Caco-2 (cell line): ENCODE measurements around the gene MZB1. TPM values are rescaled to one million over a fixed set of nuclear protein-coding genes. Genes with fewer than 3 reads are reported as not detected.
A peak's percentile ranks its signal among the peaks of the same experiment; 100 is the strongest.

ENCODE experiments used
- BruUV-seq: library from RNA; stranded (reverse); fragments of 400-500 nt; replicated peaks from 2 replicates; lab custom pipeline; 2021; lab: Mats Ljungman, UMichigan
- CTCF ChIA-PET: fragments of 300-600 bp; sonication (Branson Sonifier 250); formaldehyde crosslinking; loops from one replicate; lab custom pipeline; 2022; ENCODE audit warnings: antibody characterized with exemption; lab: Charles Lee
- POLR2A ChIA-PET: fragments of 300-600 bp; sonication (Branson Sonifier 250); formaldehyde crosslinking; loops from one replicate; lab custom pipeline; 2022; ENCODE audit warnings: antibody characterized with exemption; lab: Charles Lee
- DNase-seq, 2 experiments: peaks; one replicate each; pipeline versions ENCODE4 v3.0.0 to v3.0.0-alpha.2; 2020 to 2022
- H3K27me3 ChIP-seq: replicated peaks from 2 replicates; pipeline ENCODE4 v1.6.0; 2011; ENCODE audit warnings: low read length; ENCODE audit not compliant: control insufficient read depth, insufficient read depth
- H3K36me3 ChIP-seq: 2 replicates; pipeline ENCODE4 v1.5.1; 2011; ENCODE audit warnings: low read length; ENCODE audit not compliant: control insufficient read depth, insufficient read depth
- H3K4me1 ChIP-seq: fragments of 250-450 bp; sonication (Bioruptor Pico); 2 replicates; pipeline ENCODE4 v1.5.1; 2020; ENCODE audit warnings: mild to moderate bottlenecking
- H3K4me3 ChIP-seq: 2 replicates; pipeline ENCODE4 v1.5.1; 2011; ENCODE audit warnings: low read depth, mild to moderate bottlenecking, control low read depth, low read length
- H3K9me3 ChIP-seq: fragments of 250-450 bp; sonication (Bioruptor Pico); 2 replicates; pipeline ENCODE4 v1.5.1; 2020; ENCODE audit warnings: mild to moderate bottlenecking, moderate library complexity
- H3K27ac Mint-ChIP-seq: one replicate; pipeline ENCODE4 v1.8.0; 2022; ENCODE audit warnings: mixed read lengths; ENCODE audit not compliant: unreplicated experiment
- H3K27me3 Mint-ChIP-seq: one replicate; pipeline ENCODE4 v1.8.0; 2022; ENCODE audit warnings: mixed read lengths; ENCODE audit not compliant: insufficient read depth, unreplicated experiment
- H3K36me3 Mint-ChIP-seq: one replicate; pipeline ENCODE4 v1.8.0; 2022; ENCODE audit warnings: mild to moderate bottlenecking, mixed read lengths; ENCODE audit not compliant: insufficient read depth, unreplicated experiment
- H3K4me1 Mint-ChIP-seq: one replicate; pipeline ENCODE4 v1.8.0; 2022; ENCODE audit warnings: low read depth, mixed read lengths; ENCODE audit not compliant: unreplicated experiment
- H3K4me3 Mint-ChIP-seq: one replicate; pipeline ENCODE4 v1.8.0; 2022; ENCODE audit warnings: mild to moderate bottlenecking, moderate library complexity, mixed read lengths; ENCODE audit not compliant: unreplicated experiment
- H3K9me3 Mint-ChIP-seq: one replicate; pipeline ENCODE4 v1.8.0; 2022; ENCODE audit warnings: mixed read lengths; ENCODE audit not compliant: unreplicated experiment
- intact Hi-C: fragments of 100-400 bp; cut with micrococcal nuclease; formaldehyde crosslinking; loops from one replicate; pipeline ENCODE4 v1.10.0; 2022; ENCODE audit not compliant: unreplicated experiment
- total RNA-seq: library from RNA; stranded (reverse); gene quantifications from 2 replicates; pipeline ENCODE4 v1.2.3, GENCODE V29; 2022
- TF ChIP-seq, protein P1 (sequence below), 2 experiments: fragments of 200-600 bp in 1 of 2; IDR thresholded peaks; 1 replicate in 1 of 2; 2 replicates in 1 of 2; pipeline versions ENCODE4 v1.5.1 to v1.8.0; 2011 to 2022; ENCODE audit warnings: antibody characterized with exemption in 1 of 2, control low read depth in 1 of 2, inconsistent platforms in 1 of 2, low read depth in 1 of 2, low read length in 1 of 2, mild to moderate bottlenecking in 1 of 2, moderate library complexity in 1 of 2; ENCODE audit not compliant: insufficient read depth in 1 of 2, severe bottlenecking in 1 of 2, unreplicated experiment in 1 of 2

Gene MZB1
- total RNA-seq, 1 experiment from 2014 or later, result not detected

DNA sequence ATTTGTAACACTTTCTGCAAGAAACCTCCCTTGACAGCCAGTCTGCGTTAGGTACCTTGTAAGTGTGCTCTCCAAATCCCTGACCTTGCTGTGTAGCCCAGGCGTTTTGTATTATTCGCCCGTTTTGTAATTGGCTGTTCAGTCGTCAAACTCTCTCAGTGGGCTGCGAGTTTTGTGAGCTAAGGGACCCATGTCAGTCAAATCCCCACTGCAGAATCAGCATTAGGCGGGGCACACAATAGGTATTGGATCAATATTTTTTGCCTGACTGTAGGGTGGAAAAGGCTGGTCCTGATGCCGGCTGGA, 48.9 kb upstream of the MZB1 start:
- no TSS peak for BruUV-seq
- Histone ChIP-seq H3K9me3 (no peaks in the 10 kb centered on the region), H3K36me3 (no peaks in the 10 kb centered on the region), H3K27me3 (no peaks in the 10 kb centered on the region), H3K4me3 (peak overlapping the region; percentile 94), H3K4me1 (peaks cover 22% of the 10 kb centered on the region)
- intact Hi-C loops, result loop anchor here (1.0 to 5.0 kb wide), 4 partner anchors 20 to 124 kb away; partner anchors contain the start of genes SPATA24 and UBE2D2
- CTCF ChIA-PET, result interaction anchor here (0.5 to 1.4 kb wide), 2 partner anchors 8 to 136 kb away, joined by 3 to 4 read pairs; no protein-coding TSS in a partner anchor
- no peak for DNase-seq
- Mint-ChIP-seq H3K4me3 (peak overlapping the region; percentile 99), H3K27ac (peak overlapping the region; percentile 96), H3K4me1 (peaks cover 21% of the 10 kb centered on the region), H3K36me3 (peaks cover 6% of the 10 kb centered on the region), H3K27me3 (no peaks in the 10 kb centered on the region), H3K9me3 (no peaks in the 10 kb centered on the region)
- TF ChIP-seq, protein P1, sequence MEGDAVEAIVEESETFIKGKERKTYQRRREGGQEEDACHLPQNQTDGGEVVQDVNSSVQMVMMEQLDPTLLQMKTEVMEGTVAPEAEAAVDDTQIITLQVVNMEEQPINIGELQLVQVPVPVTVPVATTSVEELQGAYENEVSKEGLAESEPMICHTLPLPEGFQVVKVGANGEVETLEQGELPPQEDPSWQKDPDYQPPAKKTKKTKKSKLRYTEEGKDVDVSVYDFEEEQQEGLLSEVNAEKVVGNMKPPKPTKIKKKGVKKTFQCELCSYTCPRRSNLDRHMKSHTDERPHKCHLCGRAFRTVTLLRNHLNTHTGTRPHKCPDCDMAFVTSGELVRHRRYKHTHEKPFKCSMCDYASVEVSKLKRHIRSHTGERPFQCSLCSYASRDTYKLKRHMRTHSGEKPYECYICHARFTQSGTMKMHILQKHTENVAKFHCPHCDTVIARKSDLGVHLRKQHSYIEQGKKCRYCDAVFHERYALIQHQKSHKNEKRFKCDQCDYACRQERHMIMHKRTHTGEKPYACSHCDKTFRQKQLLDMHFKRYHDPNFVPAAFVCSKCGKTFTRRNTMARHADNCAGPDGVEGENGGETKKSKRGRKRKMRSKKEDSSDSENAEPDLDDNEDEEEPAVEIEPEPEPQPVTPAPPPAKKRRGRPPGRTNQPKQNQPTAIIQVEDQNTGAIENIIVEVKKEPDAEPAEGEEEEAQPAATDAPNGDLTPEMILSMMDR (IDR thresholded peaks at IDR 0.05; ENCODE audit: insufficient read depth in 1 of 2, low read depth in 1 of 2, low read length in 1 of 2, severe bottlenecking in 1 of 2, unreplicated experiment in 1 of 2), result no peak
- POLR2A ChIA-PET, result interaction anchor here (0.6 to 1.4 kb wide), 5 partner anchors 8 to 1225 kb away, joined by 3 to 8 read pairs (median 4); no protein-coding TSS in a partner anchor

DNA sequence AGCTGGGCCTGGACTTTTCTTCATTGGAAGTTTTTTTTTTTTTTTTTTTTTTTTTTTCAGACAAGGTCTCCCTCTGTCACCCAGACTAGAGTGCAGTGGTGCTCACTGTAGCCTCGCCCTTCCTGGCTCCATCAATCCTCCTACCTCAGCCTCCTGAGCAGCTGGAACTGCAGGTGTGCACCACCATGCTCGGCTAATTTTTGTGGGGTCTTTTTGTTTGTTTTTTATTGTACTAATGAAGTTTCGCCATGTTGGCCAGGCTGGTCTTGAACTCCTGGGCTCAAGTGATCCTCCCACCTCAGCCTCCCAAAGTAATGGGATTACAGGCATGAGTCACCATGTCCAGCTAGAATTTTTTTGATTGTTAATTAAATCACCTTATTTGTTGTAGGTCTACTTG, 46.0 kb upstream of the MZB1 start:
- Mint-ChIP-seq H3K9me3 (no peaks in the 10 kb centered on the region), H3K27ac (no peak overlapping the region), H3K27me3 (no peaks in the 10 kb centered on the region), H3K4me3 (no peak overlapping the region), H3K4me1 (peaks cover 27% of the 10 kb centered on the region), H3K36me3 (peaks cover 6% of the 10 kb centered on the region)
- H3K4me1 ChIP-seq, result peaks cover 35% of the 10 kb centered on the region
- no peaks in the 10 kb centered on the region for H3K9me3 ChIP-seq
- POLR2A ChIA-PET, result no interaction called here
- H3K36me3 ChIP-seq, result no peaks in the 10 kb centered on the region
- CTCF ChIA-PET, result no interaction called here
- intact Hi-C loops, result loop anchor here (5.0 kb wide), 1 partner anchor 127 kb away; the partner anchor contains the start of gene UBE2D2
- H3K4me3 ChIP-seq, result no peak overlapping the region
- BruUV-seq, result no TSS peak
- DNase-seq, result no peak
- TF ChIP-seq, protein P1 (IDR thresholded peaks at IDR 0.05; ENCODE audit: insufficient read depth in 1 of 2, low read depth in 1 of 2, low read length in 1 of 2, severe bottlenecking in 1 of 2, unreplicated experiment in 1 of 2), result no peak
- H3K27me3 ChIP-seq, result no peaks in the 10 kb centered on the region

DNA sequence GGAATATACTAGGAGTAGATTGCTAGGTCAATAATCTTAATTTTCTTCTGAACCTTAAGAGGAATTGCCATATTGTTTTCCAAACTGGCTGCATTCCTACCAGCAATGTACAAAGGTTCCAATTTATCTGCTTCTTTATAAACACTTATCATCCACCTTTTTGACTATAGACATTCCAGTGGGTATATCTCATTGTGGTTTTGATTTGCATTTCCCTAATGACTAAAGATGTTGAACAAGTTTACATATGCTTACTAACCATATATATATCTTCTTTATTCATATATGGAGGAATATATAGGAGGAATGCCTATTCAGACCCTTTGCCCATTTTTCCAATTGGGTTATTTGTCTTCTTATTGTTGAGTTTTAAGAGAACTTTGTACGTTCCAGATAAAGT, 42.0 kb upstream of the MZB1 start:
- TF ChIP-seq, protein P1 (IDR thresholded peaks at IDR 0.05; ENCODE audit: insufficient read depth in 1 of 2, low read depth in 1 of 2, low read length in 1 of 2, severe bottlenecking in 1 of 2, unreplicated experiment in 1 of 2), result no peak
- no TSS peak for BruUV-seq
- Mint-ChIP-seq H3K9me3 (no peaks in the 10 kb centered on the region), H3K27me3 (no peaks in the 10 kb centered on the region), H3K27ac (no peak overlapping the region), H3K4me3 (no peak overlapping the region), H3K36me3 (no peaks in the 10 kb centered on the region), H3K4me1 (peaks cover 6% of the 10 kb centered on the region)
- Histone ChIP-seq H3K4me3 (no peak overlapping the region), H3K9me3 (no peaks in the 10 kb centered on the region), H3K27me3 (no peaks in the 10 kb centered on the region), H3K4me1 (peaks cover 15% of the 10 kb centered on the region), H3K36me3 (no peaks in the 10 kb centered on the region)
- POLR2A ChIA-PET, result no interaction called here
- no peak for DNase-seq
- intact Hi-C loops, result no loop called here
- CTCF ChIA-PET, result no interaction called here
